K562 (cell line): ENCODE results near the gene FAM83E. TPM values are rescaled to one million over a fixed set of nuclear protein-coding genes. Genes with fewer than 3 reads are reported as not detected.
A peak's percentile ranks its signal among the peaks of the same experiment; 100 is the strongest.

ENCODE experiments used
- BDP1 ChIP-seq: IDR thresholded peaks from 3 replicates; pipeline ENCODE4 v1.6.1; 2011; ENCODE audit not compliant: insufficient read length, insufficient read depth
- CXXC5 ChIP-seq: fragments of 250-450 bp; sonication (Bioruptor Pico); IDR thresholded peaks from 2 replicates; pipeline ENCODE4 v1.8.0; 2022; ENCODE audit warnings: inconsistent platforms, mild to moderate bottlenecking, moderate library complexity
- POU5F1 ChIP-seq: fragments of 150-350 bp; IDR thresholded peaks from 2 replicates; pipeline ENCODE4 v1.6.1; 2014; ENCODE audit warnings: borderline replicate concordance, low read length, low read depth, mild to moderate bottlenecking; ENCODE audit not compliant: partially characterized antibody
- ZNF12 ChIP-seq: sonication (generic); formaldehyde crosslinking; IDR thresholded peaks from 2 replicates; pipeline ENCODE4 v1.4.0; 2020; ENCODE audit warnings: mild to moderate bottlenecking, missing genetic modification reagents
- ZNF124 ChIP-seq: sonication (generic); formaldehyde crosslinking; IDR thresholded peaks from 2 replicates; pipeline ENCODE4 v1.8.1; 2022; ENCODE audit warnings: missing genetic modification reagents
- ZNF282 ChIP-seq: sonication (generic); formaldehyde crosslinking; IDR thresholded peaks from 2 replicates; pipeline ENCODE4 v1.8.1; 2023; ENCODE audit warnings: missing genetic modification reagents
- polyA plus RNA-seq, 8 experiments: library from polyadenylated mRNA; depleted of rRNA in 4 of 8; stranded (reverse) in 5 of 8; unstranded in 3 of 8; fragments of >200 nt; fragmentation: Nextera tagmentation in 2 of 8; fragmentation: Illumina TruSeq in 1 of 8; extraction: Ambion mirVana in 2 of 8; extraction: Trizol in 1 of 8; gene quantifications; 2 replicates each; pipeline versions ENCODE4 v1.2.1 to v1.2.3, GENCODE V29; 2011 to 2014; ENCODE audit warnings: inconsistent platforms in 1 of 8, missing spikeins in 1 of 8
- total RNA-seq, 7 experiments: library from RNA; depleted of rRNA in 6 of 7; stranded (reverse); fragments of >200 nt in 6 of 7; fragmentation: Illumina TruSeq in 2 of 7; extraction: Trizol in 2 of 7; gene quantifications; 2 replicates each; pipeline versions ENCODE4 v1.2.1 to v1.2.3, GENCODE V29; 2011 to 2021; ENCODE audit warnings: low replicate concordance in 1 of 7
- TF ChIP-seq, protein P1 (sequence below), 2 experiments: fragments of 450-650 bp; IDR thresholded peaks; 2 replicates each; pipeline ENCODE4 v1.6.1; 2016; ENCODE audit warnings: mild to moderate bottlenecking in 2 of 2, borderline replicate concordance in 1 of 2, low read depth in 1 of 2, moderate library complexity in 1 of 2
- TF ChIP-seq, protein P2 (sequence below): fragments of 450-650 bp; IDR thresholded peaks from one replicate; pipeline ENCODE4 v1.6.1; 2018; ENCODE audit warnings: mild to moderate bottlenecking, moderate library complexity; ENCODE audit not compliant: partially characterized antibody
- TF ChIP-seq, protein P3 (sequence below): fragments of 250-450 bp; sonication (Bioruptor Pico); IDR thresholded peaks from 2 replicates; pipeline ENCODE4 v1.6.1; 2021; ENCODE audit warnings: mild to moderate bottlenecking
- TF ChIP-seq, protein P4 (sequence below): sonication (generic); formaldehyde crosslinking; IDR thresholded peaks from 2 replicates; pipeline ENCODE4 v1.8.0; 2022; ENCODE audit warnings: mild to moderate bottlenecking, missing genetic modification reagents

The FAM83E gene
- total and polyA plus RNA-seq, 9 of the 15 experiments (the other 6 are each of a cell fraction or from before 2014, with no cell fraction given) = 0.15 to 0.87 (median 0.29) TPM; not detected in 4

DNA sequence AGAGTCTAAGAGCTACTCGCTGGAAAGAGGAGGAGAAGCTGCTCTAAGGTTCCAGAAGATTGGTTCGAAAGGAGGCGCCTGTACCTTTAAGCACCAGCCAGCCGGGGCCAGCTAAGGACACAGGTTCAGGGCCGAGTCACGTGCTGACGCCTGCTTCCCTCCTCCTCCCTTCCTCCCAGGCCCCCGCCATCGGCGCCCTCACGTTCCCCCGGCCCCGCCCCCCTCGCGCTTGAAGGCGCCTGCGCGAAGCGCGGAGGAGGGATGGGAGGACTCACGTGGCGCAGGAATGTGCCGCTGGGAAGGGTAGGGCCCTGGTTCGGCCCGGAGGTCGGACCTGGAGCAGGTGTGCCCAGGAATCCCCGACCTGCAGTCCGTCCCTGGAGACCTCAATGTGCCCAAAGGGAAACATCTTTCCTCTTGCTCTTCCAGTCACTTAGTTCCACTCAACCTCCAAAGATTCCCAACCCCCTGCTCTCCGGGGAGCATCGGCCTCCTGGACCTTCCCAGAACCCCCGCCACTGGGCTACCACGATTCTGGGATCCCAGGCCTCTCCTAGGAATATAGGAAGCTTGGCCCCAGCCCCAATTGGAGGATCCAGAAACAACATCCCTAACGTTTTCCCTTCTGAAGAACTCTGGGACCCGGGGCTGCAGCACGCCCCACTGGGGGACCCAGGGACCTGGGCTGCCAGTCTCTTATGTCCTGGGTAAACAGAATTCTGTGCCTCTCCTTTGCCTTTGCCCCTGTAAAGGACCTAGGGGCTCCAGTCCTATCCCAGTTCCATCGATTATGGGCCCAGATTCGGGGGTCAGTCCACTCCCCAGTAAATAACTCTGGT lies 19.8 kb upstream of the FAM83E start (continued):
- TF ChIP-seq, protein P1, sequence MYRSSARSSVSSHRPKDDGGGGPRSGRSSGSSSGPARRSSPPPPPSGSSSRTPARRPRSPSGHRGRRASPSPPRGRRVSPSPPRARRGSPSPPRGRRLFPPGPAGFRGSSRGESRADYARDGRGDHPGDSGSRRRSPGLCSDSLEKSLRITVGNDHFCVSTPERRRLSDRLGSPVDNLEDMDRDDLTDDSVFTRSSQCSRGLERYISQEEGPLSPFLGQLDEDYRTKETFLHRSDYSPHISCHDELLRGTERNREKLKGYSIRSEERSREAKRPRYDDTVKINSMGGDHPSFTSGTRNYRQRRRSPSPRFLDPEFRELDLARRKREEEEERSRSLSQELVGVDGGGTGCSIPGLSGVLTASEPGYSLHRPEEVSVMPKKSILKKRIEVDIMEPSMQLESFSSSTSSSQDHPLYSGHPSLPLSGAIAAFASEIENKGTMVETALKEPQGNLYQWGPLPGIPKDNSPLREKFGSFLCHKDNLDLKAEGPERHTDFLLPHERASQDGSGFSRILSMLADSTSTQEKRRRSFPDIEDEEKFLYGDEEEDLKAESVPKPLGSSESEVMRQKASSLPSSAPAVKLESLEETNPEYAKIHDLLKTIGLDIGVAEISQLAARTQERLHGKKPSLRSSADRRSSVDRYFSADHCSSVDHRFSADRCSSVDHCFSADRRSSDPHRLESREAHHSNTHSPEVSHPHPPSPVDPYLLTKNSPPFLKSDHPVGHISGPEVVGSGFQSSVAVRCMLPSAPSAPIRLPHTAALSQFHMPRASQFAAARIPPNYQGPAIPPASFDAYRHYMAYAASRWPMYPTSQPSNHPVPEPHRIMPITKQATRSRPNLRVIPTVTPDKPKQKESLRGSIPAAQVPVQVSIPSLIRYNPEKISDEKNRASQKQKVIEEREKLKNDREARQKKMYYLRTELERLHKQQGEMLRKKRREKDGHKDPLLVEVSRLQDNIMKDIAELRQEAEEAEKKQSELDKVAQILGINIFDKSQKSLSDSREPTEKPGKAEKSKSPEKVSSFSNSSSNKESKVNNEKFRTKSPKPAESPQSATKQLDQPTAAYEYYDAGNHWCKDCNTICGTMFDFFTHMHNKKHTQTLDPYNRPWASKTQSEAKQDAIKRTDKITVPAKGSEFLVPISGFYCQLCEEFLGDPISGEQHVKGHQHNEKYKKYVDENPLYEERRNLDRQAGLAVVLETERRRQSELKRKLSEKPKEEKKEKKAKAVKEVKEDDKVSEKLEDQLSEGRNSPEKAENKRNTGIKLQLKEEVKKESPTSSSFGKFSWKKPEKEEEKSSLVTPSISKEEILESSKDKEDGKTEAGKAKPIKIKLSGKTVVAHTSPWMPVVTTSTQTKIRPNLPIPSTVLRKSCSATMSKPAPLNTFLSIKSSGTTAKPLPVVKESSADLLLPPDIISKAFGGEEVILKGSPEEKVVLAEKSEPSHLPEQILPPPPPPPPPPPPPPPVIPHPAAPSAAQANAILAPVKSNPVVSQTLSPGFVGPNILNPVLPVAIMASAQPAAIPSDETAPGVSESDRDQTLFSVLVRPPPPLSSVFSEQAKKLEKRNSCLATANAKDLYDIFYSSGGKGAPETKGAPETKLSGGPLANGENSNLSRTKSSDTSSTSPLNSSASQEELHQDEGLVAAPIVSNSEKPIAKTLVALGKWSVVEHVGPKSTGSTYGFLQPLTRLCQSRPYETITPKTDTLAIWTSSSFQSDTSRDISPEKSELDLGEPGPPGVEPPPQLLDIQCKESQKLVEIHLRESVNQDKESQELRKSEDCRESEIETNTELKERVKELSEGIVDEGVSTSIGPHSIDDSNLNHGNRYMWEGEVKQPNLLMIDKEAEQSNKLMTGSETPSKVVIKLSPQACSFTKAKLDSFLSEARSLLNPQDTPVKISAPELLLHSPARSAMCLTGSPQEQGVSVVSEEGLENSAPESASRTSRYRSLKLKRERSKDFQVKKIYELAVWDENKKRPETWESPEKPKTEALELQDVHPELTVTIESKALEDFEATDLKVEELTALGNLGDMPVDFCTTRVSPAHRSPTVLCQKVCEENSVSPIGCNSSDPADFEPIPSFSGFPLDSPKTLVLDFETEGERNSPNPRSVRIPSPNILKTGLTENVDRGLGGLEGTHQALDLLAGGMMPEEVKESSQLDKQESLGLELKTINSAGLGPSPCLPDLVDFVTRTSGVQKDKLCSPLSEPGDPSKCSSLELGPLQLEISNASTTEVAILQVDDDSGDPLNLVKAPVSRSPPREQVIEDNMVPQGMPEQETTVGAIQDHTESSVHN (IDR thresholded peaks at IDR 0.05; ENCODE audit: borderline replicate concordance in 1 of 2, low read depth in 1 of 2) = peak in 1 of 2 experiments; percentile 42; a peak in 1 of 4 replicates
- TF ChIP-seq CXXC5 (CRISPR knock-in tag) (peak; percentile 76), ZNF12 (no peak), ZNF124 (CRISPR knock-in tag) (no peak), ZNF282 (CRISPR knock-in tag) (no peak), POU5F1 (no peak), BDP1 (no peak)
- TF ChIP-seq, protein P2, sequence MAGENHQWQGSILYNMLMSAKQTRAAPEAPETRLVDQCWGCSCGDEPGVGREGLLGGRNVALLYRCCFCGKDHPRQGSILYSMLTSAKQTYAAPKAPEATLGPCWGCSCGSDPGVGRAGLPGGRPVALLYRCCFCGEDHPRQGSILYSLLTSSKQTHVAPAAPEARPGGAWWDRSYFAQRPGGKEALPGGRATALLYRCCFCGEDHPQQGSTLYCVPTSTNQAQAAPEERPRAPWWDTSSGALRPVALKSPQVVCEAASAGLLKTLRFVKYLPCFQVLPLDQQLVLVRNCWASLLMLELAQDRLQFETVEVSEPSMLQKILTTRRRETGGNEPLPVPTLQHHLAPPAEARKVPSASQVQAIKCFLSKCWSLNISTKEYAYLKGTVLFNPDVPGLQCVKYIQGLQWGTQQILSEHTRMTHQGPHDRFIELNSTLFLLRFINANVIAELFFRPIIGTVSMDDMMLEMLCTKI = no peak
- TF ChIP-seq, protein P3, sequence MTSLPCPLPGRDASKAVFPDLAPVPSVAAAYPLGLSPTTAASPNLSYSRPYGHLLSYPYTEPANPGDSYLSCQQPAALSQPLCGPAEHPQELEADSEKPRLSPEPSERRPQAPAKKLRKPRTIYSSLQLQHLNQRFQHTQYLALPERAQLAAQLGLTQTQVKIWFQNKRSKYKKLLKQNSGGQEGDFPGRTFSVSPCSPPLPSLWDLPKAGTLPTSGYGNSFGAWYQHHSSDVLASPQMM (CRISPR knock-in tag) = no peak
- TF ChIP-seq, protein P4, sequence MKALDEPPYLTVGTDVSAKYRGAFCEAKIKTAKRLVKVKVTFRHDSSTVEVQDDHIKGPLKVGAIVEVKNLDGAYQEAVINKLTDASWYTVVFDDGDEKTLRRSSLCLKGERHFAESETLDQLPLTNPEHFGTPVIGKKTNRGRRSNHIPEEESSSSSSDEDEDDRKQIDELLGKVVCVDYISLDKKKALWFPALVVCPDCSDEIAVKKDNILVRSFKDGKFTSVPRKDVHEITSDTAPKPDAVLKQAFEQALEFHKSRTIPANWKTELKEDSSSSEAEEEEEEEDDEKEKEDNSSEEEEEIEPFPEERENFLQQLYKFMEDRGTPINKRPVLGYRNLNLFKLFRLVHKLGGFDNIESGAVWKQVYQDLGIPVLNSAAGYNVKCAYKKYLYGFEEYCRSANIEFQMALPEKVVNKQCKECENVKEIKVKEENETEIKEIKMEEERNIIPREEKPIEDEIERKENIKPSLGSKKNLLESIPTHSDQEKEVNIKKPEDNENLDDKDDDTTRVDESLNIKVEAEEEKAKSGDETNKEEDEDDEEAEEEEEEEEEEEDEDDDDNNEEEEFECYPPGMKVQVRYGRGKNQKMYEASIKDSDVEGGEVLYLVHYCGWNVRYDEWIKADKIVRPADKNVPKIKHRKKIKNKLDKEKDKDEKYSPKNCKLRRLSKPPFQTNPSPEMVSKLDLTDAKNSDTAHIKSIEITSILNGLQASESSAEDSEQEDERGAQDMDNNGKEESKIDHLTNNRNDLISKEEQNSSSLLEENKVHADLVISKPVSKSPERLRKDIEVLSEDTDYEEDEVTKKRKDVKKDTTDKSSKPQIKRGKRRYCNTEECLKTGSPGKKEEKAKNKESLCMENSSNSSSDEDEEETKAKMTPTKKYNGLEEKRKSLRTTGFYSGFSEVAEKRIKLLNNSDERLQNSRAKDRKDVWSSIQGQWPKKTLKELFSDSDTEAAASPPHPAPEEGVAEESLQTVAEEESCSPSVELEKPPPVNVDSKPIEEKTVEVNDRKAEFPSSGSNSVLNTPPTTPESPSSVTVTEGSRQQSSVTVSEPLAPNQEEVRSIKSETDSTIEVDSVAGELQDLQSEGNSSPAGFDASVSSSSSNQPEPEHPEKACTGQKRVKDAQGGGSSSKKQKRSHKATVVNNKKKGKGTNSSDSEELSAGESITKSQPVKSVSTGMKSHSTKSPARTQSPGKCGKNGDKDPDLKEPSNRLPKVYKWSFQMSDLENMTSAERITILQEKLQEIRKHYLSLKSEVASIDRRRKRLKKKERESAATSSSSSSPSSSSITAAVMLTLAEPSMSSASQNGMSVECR (CRISPR knock-in tag) = no peak; the same call in 1 of the 2 replicates
